Astrocyte of the spinal cord (primary cell): ENCODE data around the gene DGAT2.

Experiments used
- DNase-seq: peaks from one replicate; pipeline ENCODE4 v3.0.0; 2011; ENCODE audit warnings: low read depth, low spot score
- H3K4me3 ChIP-seq: 2 replicates; pipeline ENCODE4 v1.5.1; 2011; ENCODE audit warnings: low read depth, mild to moderate bottlenecking, low read length, moderate library complexity
- CTCF ChIP-seq: IDR thresholded peaks from 2 replicates; pipeline ENCODE4 v1.5.1; 2012; ENCODE audit warnings: low read depth, mild to moderate bottlenecking, low read length, inconsistent platforms
- in situ Hi-C: cut with HindIII; loops from 2 replicates; pipeline ENCODE4 v1.10.0; 2017; ENCODE audit warnings: low sequenced_read_pairs

DGAT2 gene

GRCh38 chr11:75802913-75803820 is 34.6 kb downstream of the DGAT2 start:
- DNase-seq: peak; percentile 59
- no peak overlapping the region for H3K4me3 ChIP-seq
- in situ Hi-C loops: no loop called here
- peak; percentile 94 for TF ChIP-seq CTCF

GRCh38 chr11:75809111-75809510 is 40.5 kb downstream of the DGAT2 start:
- in situ Hi-C loops: no loop called here
- TF ChIP-seq CTCF: no peak
- no peak for DNase-seq
- no peak overlapping the region for H3K4me3 ChIP-seq

GRCh38 chr11:75809991-75810390 is 41.4 kb downstream of the DGAT2 start:
- no peak for TF ChIP-seq CTCF
- H3K4me3 ChIP-seq: no peak overlapping the region
- no peak for DNase-seq
- in situ Hi-C loops: no loop called here

- in situ Hi-C loops: no loop called here
- no peak for DNase-seq
- no peak overlapping the region for H3K4me3 ChIP-seq
- no peak for TF ChIP-seq CTCF
Measured at GRCh38 chr11:75810637-75811390, 42.2 kb downstream of the DGAT2 start.

GRCh38 chr11:75811485-75811884 is 42.9 kb downstream of the DGAT2 start:
- no peak for TF ChIP-seq CTCF
- in situ Hi-C loops: no loop called here
- no peak for DNase-seq
- no peak overlapping the region for H3K4me3 ChIP-seq

- H3K4me3 ChIP-seq: no peak overlapping the region
- no peak for DNase-seq
- TF ChIP-seq CTCF: no peak
- in situ Hi-C loops: no loop called here
Measured at GRCh38 chr11:75812542-75813040, 44.0 kb downstream of the DGAT2 start.
